K562 (cell line): Measurements from ENCODE around the gene TRIM24. TPM values are rescaled to one million over a fixed set of nuclear protein-coding genes. Genes with fewer than 3 reads are reported as not detected.

Experiments
- ATAC-seq: fragments of 200-7000 bp; cut with Tn5 transposase; 3 replicates; pipeline ENCODE4 v1.9.1; 2020; ENCODE audit warnings: moderate library complexity
- BruUV-seq: library from RNA; stranded (reverse); fragments of 400-500 nt; replicated peaks from 2 replicates; lab custom pipeline; 2021; lab: Mats Ljungman, UMichigan
- CTCF ChIA-PET: fragments of 300-600 bp; formaldehyde crosslinking; extraction: SDS; loops from one replicate; lab custom pipeline; 2021; ENCODE audit warnings: low intra/inter-chr PET ratio; lab: Yijun Ruan, JAX
- POLR2A ChIA-PET: fragments of 300-600, 350-650 bp; sonication (Branson Sonifier 250); formaldehyde crosslinking; extraction: SDS; loops from one replicate; lab custom pipeline; 2021; ENCODE audit warnings: antibody characterized with exemption, inconsistent platforms; lab: Yijun Ruan, JAX
- DNase-seq, 4 experiments: peaks; one replicate each; pipeline versions ENCODE4 v3.0.0 to v3.0.0-alpha.2; 2011 to 2018; ENCODE audit warnings: low spot score in 3 of 4, mixed read lengths in 3 of 4; ENCODE audit errors: extremely low read depth in 1 of 4
- FAIRE-seq: peaks from 2 replicates; lab custom pipeline; 2011; peaks lifted over from hg19 to GRCh38; lab: Jason Lieb, UNC
- H2AFZ ChIP-seq: 2 replicates; pipeline ENCODE4 v1.6.0; 2011; ENCODE audit warnings: low read depth, low read length, control low read depth, inconsistent platforms
- H3K27ac ChIP-seq: fragments of 200-600 bp; 3 replicates; pipeline ENCODE4 v1.8.0; 2011; ENCODE audit warnings: low read depth, mild to moderate bottlenecking, control low read depth, inconsistent platforms, low read length, moderate library complexity, mixed read lengths; ENCODE audit errors: extremely low read depth
- H3K27me3 ChIP-seq, 2 experiments: fragments of 300-600 bp in 1 of 2; 2 replicates in 1 of 2; 3 replicates in 1 of 2; pipeline versions ENCODE4 v1.6.0 to v1.8.0; 2011; ENCODE audit warnings: inconsistent platforms in 2 of 2, low read length in 2 of 2, mild to moderate bottlenecking in 1 of 2, mixed read lengths in 1 of 2, moderate library complexity in 1 of 2; ENCODE audit not compliant: control insufficient read depth in 2 of 2, insufficient read depth in 2 of 2
- H3K36me3 ChIP-seq: fragments of 300-600 bp; 3 replicates; pipeline ENCODE4 v1.8.0; 2011; ENCODE audit warnings: mild to moderate bottlenecking, low read length, inconsistent platforms; ENCODE audit not compliant: control insufficient read depth, insufficient read depth
- H3K4me1 ChIP-seq, 2 experiments: fragments of 200-600 bp in 1 of 2; replicated peaks in 1 of 2; 2 replicates in 1 of 2; 3 replicates in 1 of 2; pipeline versions ENCODE4 v1.5.1 to v1.8.0; 2011; ENCODE audit warnings: inconsistent platforms in 2 of 2, low read length in 2 of 2, mild to moderate bottlenecking in 1 of 2, mixed read lengths in 1 of 2, moderate library complexity in 1 of 2; ENCODE audit not compliant: control insufficient read depth in 2 of 2, insufficient read depth in 2 of 2
- H3K4me2 ChIP-seq: 2 replicates; pipeline ENCODE4 v1.6.1; 2011; ENCODE audit warnings: low read length, control low read depth, inconsistent platforms, mixed read lengths; ENCODE audit not compliant: insufficient read depth
- H3K4me3 ChIP-seq: fragments of 200-600 bp; sonication (generic), shearing (Covaris generic); 2 replicates; pipeline ENCODE4 v1.5.1; 2016; ENCODE audit warnings: control low read depth, inconsistent platforms
- H3K79me2 ChIP-seq: fragments of 200-600 bp; 3 replicates; pipeline ENCODE4 v1.8.0; 2011; ENCODE audit warnings: low read length, inconsistent platforms; ENCODE audit not compliant: control insufficient read depth, insufficient read depth
- H3K9ac ChIP-seq, 2 experiments: 2 replicates each; pipeline versions ENCODE4 v1.6.0 to v1.6.1; 2011; ENCODE audit warnings: low read depth in 2 of 2, low read length in 2 of 2, control low read depth in 1 of 2, inconsistent platforms in 1 of 2, mild to moderate bottlenecking in 1 of 2, mixed read lengths in 1 of 2; ENCODE audit not compliant: insufficient read depth in 1 of 2
- H3K9me1 ChIP-seq: one replicate; pipeline ENCODE4 v1.6.0; 2011; ENCODE audit warnings: inconsistent platforms, mild to moderate bottlenecking, low read length, moderate library complexity; ENCODE audit not compliant: control insufficient read depth, insufficient read depth
- H3K9me3 ChIP-seq: replicated peaks from 2 replicates; pipeline ENCODE4 v1.5.1; 2011; ENCODE audit warnings: low read depth, low read length, inconsistent platforms; ENCODE audit not compliant: control insufficient read depth, insufficient read depth
- H4K20me1 ChIP-seq: replicated peaks from 2 replicates; pipeline ENCODE4 v1.6.1; 2011; ENCODE audit warnings: low read length, inconsistent platforms, mixed read lengths; ENCODE audit not compliant: control insufficient read depth, insufficient read depth
- BRD9 ChIP-seq: fragments of 450-650 bp; IDR thresholded peaks from 2 replicates; pipeline ENCODE4 v1.6.1; 2018; ENCODE audit warnings: low read depth; ENCODE audit not compliant: partially characterized antibody
- CC2D1A ChIP-seq: fragments of 450-650 bp; IDR thresholded peaks from 2 replicates; pipeline ENCODE4 v1.6.1; 2017; ENCODE audit warnings: mild to moderate bottlenecking
- FOXJ2 ChIP-seq: fragments of 200-800 bp; sonication (Bioruptor generic); IDR thresholded peaks from 2 replicates; pipeline ENCODE4 v1.6.1; 2016; ENCODE audit warnings: missing genetic modification characterization, missing compliant biosample characterization
- RBM14 ChIP-seq: fragments of 200-400 bp; formaldehyde crosslinking; IDR thresholded peaks from 2 replicates; pipeline ENCODE4 v1.6.1; 2018; ENCODE audit warnings: low read depth, mild to moderate bottlenecking, low read length, moderate library complexity, borderline replicate concordance; ENCODE audit not compliant: insufficient read depth
- SMARCA4 ChIP-seq: fragments of 450-650 bp; IDR thresholded peaks from 2 replicates; pipeline ENCODE4 v1.6.1; 2016
- ZNF354B ChIP-seq: fragments of 250-450 bp; sonication (Bioruptor Pico); IDR thresholded peaks from 2 replicates; pipeline ENCODE4 v1.4.0; 2020
- WGBS: fragments of 100-300 bp; shearing (Covaris generic); methylation state at CpG from one replicate; pipeline ENCODE4 v1.1.6; 2016; ENCODE audit warnings: low coverage, mixed read lengths; ENCODE audit not compliant: insufficient coverage; ENCODE audit errors: missing lambda C conversion rate; 5-methylcytosine and 5-hydroxymethylcytosine counted together
- in situ Hi-C: fragments of 300-500 bp; cut with MboI; formaldehyde crosslinking; loops from 4 replicates; pipeline ENCODE4 v1.15.0; 2018; ENCODE audit warnings: inconsistent platforms, mixed read lengths
- intact Hi-C: fragments of 100-400 bp; cut with micrococcal nuclease; formaldehyde crosslinking; loops from 2 replicates; pipeline ENCODE4 v1.14.2; 2022
- polyA plus RNA-seq, 8 experiments: library from polyadenylated mRNA; depleted of rRNA in 4 of 8; stranded (reverse) in 5 of 8; unstranded in 3 of 8; fragments of >200 nt; fragmentation: Nextera tagmentation in 2 of 8; fragmentation: Illumina TruSeq in 1 of 8; extraction: Ambion mirVana in 2 of 8; extraction: Trizol in 1 of 8; gene quantifications; 2 replicates each; pipeline versions ENCODE4 v1.2.1 to v1.2.3, GENCODE V29; 2011 to 2014; ENCODE audit warnings: inconsistent platforms in 1 of 8, missing spikeins in 1 of 8
- total RNA-seq, 7 experiments: library from RNA; depleted of rRNA in 6 of 7; stranded (reverse); fragments of >200 nt in 6 of 7; fragmentation: Illumina TruSeq in 2 of 7; extraction: Trizol in 2 of 7; gene quantifications; 2 replicates each; pipeline versions ENCODE4 v1.2.1 to v1.2.3, GENCODE V29; 2011 to 2021; ENCODE audit warnings: low replicate concordance in 1 of 7
- TF ChIP-seq, protein P1 (sequence below), 2 experiments: fragments of 150-350 bp in 1 of 2; IDR thresholded peaks; 2 replicates each; pipeline ENCODE4 v1.6.1; 2012 to 2016; ENCODE audit warnings: low read depth in 2 of 2, low read length in 2 of 2, mild to moderate bottlenecking in 1 of 2, moderate library complexity in 1 of 2
- TF ChIP-seq, protein P2 (sequence below), 3 experiments: IDR thresholded peaks in 2 of 3; conservative IDR thresholded peaks in 1 of 3; 2 replicates each; pipeline ENCODE4 v1.5.1; 2011 to 2012; ENCODE audit warnings: low read length in 3 of 3, mild to moderate bottlenecking in 3 of 3, control low read depth in 2 of 3, improper control_type of control experiment in 1 of 3, inconsistent platforms in 1 of 3, low read depth in 1 of 3, mixed read lengths in 1 of 3, moderate library complexity in 1 of 3; ENCODE audit not compliant: insufficient read depth in 2 of 3
- TF ChIP-seq, protein P3 (sequence below): fragments of 450-650 bp; conservative IDR thresholded peaks from 2 replicates; pipeline ENCODE4 v1.6.1; 2016; ENCODE audit warnings: missing genetic modification characterization, low read depth, mild to moderate bottlenecking, control low read depth, missing compliant biosample characterization

Gene TRIM24
- total and polyA plus RNA-seq, 9 of the 15 experiments (the other 6 are each of a cell fraction or from before 2014, with no cell fraction given): 13.4 to 74.0 (median 41.7) TPM

DNA sequence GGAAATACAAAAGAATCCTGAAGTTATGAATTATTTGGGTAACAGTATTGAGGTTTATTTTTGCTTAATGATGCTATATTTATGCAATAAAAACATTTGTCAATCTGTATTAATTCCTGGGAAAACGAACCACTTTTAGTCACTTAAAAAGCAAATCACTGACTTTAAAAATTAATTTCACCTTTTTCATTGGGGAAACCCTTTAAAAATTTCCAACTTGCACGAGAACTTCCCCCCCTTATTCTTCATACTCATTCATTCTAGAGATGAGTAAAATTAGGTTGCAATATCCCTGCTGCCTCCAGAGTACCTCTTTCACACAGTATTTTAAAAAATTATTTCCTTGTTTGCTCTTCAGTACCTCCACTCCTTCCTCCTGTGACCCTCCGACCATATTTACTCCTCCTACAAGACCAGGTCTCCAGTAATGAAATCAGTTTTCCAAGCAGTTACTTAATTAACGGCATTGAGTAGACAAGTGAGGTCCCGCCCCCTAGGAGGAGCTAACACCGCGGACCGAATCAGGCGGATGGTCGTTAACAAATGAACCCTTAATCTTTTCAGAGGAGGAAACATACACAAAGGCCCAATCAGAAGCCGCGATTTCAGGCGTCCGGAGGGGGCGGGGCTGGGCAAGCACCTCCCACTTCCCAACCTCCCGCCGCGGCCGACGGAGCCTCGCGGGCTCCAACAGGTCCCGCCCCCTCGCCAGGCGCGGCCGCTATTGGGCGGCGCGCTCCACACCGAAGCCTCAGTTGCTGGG is 465 bp upstream of the TRIM24 start:
- ATAC-seq (peak; percentile 90), FAIRE-seq (peak; percentile 99), DNase-seq (peak; percentile 99)
- Histone ChIP-seq H3K9me1 (no peaks in the 10 kb centered on the region), H2AFZ (peak overlapping the region; percentile 99), H4K20me1 (peaks cover 3% of the 10 kb centered on the region; the same call in 1 of the 2 replicates), H3K4me1 (peaks cover 0 to 20% of the 10 kb centered on the region in 2 experiments; a peak in 3 of 5 replicates), H3K27ac (peak overlapping the region; percentile 76), H3K4me3 (peak overlapping the region; percentile 46), H3K4me2 (peak overlapping the region; percentile 87), H3K9ac (peak overlapping the region in 1 of 2 experiments; percentile 52; a peak in 2 of 4 replicates), H3K27me3 (no peaks in the 10 kb centered on the region), H3K36me3 (peaks cover 14% of the 10 kb centered on the region; the same call in 2 of the 3 replicates), H3K79me2 (peaks cover 42% of the 10 kb centered on the region), H3K9me3 (peaks cover 6% of the 10 kb centered on the region; the same call in 1 of the 2 replicates)
- ChIA-PET CTCF (interaction anchor here (0.8 kb wide), 1 partner anchor 107 kb away, joined by 3 read pairs; no protein-coding TSS in a partner anchor), POLR2A (interaction anchor here (0.5 to 4.6 kb wide), 5 partner anchors 10 to 68 kb away, joined by 3 to 30 read pairs (median 3); no protein-coding TSS in a partner anchor)
- TSS peak; percentile 92 for BruUV-seq
- intact Hi-C loops: loop anchor here (5.0 kb wide), 1 partner anchor 202 kb away; no protein-coding TSS in a partner anchor
- in situ Hi-C loops: no loop called here
- 3% methylated on average over 30 of the region's 31 CpGs for WGBS
- no peak for TF ChIP-seq ZNF354B (CRISPR knock-in tag)
- TF ChIP-seq, protein P1, sequence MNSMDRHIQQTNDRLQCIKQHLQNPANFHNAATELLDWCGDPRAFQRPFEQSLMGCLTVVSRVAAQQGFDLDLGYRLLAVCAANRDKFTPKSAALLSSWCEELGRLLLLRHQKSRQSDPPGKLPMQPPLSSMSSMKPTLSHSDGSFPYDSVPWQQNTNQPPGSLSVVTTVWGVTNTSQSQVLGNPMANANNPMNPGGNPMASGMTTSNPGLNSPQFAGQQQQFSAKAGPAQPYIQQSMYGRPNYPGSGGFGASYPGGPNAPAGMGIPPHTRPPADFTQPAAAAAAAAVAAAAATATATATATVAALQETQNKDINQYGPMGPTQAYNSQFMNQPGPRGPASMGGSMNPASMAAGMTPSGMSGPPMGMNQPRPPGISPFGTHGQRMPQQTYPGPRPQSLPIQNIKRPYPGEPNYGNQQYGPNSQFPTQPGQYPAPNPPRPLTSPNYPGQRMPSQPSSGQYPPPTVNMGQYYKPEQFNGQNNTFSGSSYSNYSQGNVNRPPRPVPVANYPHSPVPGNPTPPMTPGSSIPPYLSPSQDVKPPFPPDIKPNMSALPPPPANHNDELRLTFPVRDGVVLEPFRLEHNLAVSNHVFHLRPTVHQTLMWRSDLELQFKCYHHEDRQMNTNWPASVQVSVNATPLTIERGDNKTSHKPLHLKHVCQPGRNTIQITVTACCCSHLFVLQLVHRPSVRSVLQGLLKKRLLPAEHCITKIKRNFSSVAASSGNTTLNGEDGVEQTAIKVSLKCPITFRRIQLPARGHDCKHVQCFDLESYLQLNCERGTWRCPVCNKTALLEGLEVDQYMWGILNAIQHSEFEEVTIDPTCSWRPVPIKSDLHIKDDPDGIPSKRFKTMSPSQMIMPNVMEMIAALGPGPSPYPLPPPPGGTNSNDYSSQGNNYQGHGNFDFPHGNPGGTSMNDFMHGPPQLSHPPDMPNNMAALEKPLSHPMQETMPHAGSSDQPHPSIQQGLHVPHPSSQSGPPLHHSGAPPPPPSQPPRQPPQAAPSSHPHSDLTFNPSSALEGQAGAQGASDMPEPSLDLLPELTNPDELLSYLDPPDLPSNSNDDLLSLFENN (IDR thresholded peaks at IDR 0.05; ENCODE audit: low read depth in 2 of 2, low read length in 2 of 2): no peak
- TF ChIP-seq RBM14: no peak
- TF ChIP-seq BRD9: peak; percentile 51
- TF ChIP-seq, protein P2, sequence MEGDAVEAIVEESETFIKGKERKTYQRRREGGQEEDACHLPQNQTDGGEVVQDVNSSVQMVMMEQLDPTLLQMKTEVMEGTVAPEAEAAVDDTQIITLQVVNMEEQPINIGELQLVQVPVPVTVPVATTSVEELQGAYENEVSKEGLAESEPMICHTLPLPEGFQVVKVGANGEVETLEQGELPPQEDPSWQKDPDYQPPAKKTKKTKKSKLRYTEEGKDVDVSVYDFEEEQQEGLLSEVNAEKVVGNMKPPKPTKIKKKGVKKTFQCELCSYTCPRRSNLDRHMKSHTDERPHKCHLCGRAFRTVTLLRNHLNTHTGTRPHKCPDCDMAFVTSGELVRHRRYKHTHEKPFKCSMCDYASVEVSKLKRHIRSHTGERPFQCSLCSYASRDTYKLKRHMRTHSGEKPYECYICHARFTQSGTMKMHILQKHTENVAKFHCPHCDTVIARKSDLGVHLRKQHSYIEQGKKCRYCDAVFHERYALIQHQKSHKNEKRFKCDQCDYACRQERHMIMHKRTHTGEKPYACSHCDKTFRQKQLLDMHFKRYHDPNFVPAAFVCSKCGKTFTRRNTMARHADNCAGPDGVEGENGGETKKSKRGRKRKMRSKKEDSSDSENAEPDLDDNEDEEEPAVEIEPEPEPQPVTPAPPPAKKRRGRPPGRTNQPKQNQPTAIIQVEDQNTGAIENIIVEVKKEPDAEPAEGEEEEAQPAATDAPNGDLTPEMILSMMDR (IDR thresholded peaks at IDR 0.05 in 2 of 3, conservative IDR thresholded peaks at IDR 0.05 in 1 of 3; ENCODE audit: insufficient read depth in 2 of 3, low read depth in 1 of 3, low read length in 3 of 3): peak; percentile 10 to 35 (median 13); a peak in 2 of 6 replicates
- TF ChIP-seq, protein P3, sequence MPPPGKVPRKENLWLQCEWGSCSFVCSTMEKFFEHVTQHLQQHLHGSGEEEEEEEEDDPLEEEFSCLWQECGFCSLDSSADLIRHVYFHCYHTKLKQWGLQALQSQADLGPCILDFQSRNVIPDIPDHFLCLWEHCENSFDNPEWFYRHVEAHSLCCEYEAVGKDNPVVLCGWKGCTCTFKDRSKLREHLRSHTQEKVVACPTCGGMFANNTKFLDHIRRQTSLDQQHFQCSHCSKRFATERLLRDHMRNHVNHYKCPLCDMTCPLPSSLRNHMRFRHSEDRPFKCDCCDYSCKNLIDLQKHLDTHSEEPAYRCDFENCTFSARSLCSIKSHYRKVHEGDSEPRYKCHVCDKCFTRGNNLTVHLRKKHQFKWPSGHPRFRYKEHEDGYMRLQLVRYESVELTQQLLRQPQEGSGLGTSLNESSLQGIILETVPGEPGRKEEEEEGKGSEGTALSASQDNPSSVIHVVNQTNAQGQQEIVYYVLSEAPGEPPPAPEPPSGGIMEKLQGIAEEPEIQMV (tag): peak; percentile 69
- 0 out of 2 replicates have a peak, but pooled peaks have one; percentile 22 for TF ChIP-seq SMARCA4
- TF ChIP-seq FOXJ2 (tag): peak; percentile 66; the same call in 1 of the 2 replicates
- peak; percentile 82 for TF ChIP-seq CC2D1A
